ENCODE data around the gene CST11.
A peak's percentile ranks its signal among the peaks of the same experiment; 100 is the strongest.

The CST11 gene

GRCh38 chr20:23453549-23454543 lies 1.2 kb upstream of the CST11 start:
- DNase-seq = no peak

GRCh38 chr20:23451956-23452487 lies 654 bp downstream of the CST11 start:
- DNase-seq = no peak

GRCh38 chr20:23450877-23451276 lies 1.8 kb downstream of the CST11 start:
- DNase-seq = no peak

GRCh38 chr20:23449421-23449820 lies 3.3 kb downstream of the CST11 start:
- DNase-seq = peak; percentile 9

GRCh38 chr20:23448167-23448566 lies 4.5 kb downstream of the CST11 start:
- DNase-seq = no peak

GRCh38 chr20:23446505-23446904 lies 6.2 kb downstream of the CST11 start:
- DNase-seq = peak; percentile 24

GRCh38 chr20:23445596-23446217 lies 7.0 kb downstream of the CST11 start:
- peak; percentile 96 for DNase-seq

- no peak for DNase-seq
These were observed 7.8 kb downstream of the CST11 start for GRCh38 chr20:23444859-23445258.

- no peak for DNase-seq
These were observed 10.2 kb downstream of the CST11 start for GRCh38 chr20:23442436-23442835.

GRCh38 chr20:23441850-23442313 lies 10.8 kb downstream of the CST11 start:
- peak; percentile 74 for DNase-seq

- DNase-seq = no peak
These were observed 12.7 kb downstream of the CST11 start for GRCh38 chr20:23440004-23440403.

GRCh38 chr20:23438661-23439060 lies 14.0 kb downstream of the CST11 start:
- no peak for DNase-seq

- DNase-seq = no peak
These were observed 15.4 kb downstream of the CST11 start for GRCh38 chr20:23437126-23437899.

GRCh38 chr20:23436681-23437080 lies 16.0 kb downstream of the CST11 start:
- DNase-seq = no peak

- DNase-seq = no peak
These were observed 16.8 kb downstream of the CST11 start for GRCh38 chr20:23435626-23436539.

- no peak for DNase-seq
These were observed 18.0 kb downstream of the CST11 start for GRCh38 chr20:23434521-23435313.

- no peak for DNase-seq
These were observed 19.0 kb downstream of the CST11 start for GRCh38 chr20:23433628-23434027.

GRCh38 chr20:23425129-23425528 lies 27.5 kb downstream of the CST11 start:
- no peak for DNase-seq

GRCh38 chr20:23420943-23421931 lies 31.4 kb downstream of the CST11 start, which contains the start of gene NAPB:
Gene NAPB (minus strand): TSS chr20:23421488. CDS start chr20:23421402, 86 bp downstream.
- DNase-seq = peak; percentile 92
